D721Med (cell line): ENCODE results near the gene CA10.

ENCODE experiments used
- DNase-seq: peaks from one replicate; pipeline ENCODE4 v3.0.0; 2011; ENCODE audit warnings: low spot score; ENCODE audit not compliant: insufficient read length
- FAIRE-seq: peaks from 2 replicates; lab custom pipeline; 2011; peaks lifted over from hg19 to GRCh38; lab: Jason Lieb, UNC
- TF ChIP-seq, protein P1 (sequence below): IDR thresholded peaks from 2 replicates; pipeline ENCODE4 v1.5.1; 2012; ENCODE audit warnings: mild to moderate bottlenecking, control low read depth; ENCODE audit not compliant: insufficient read depth; ENCODE audit errors: missing control alignments

The CA10 gene

DNA sequence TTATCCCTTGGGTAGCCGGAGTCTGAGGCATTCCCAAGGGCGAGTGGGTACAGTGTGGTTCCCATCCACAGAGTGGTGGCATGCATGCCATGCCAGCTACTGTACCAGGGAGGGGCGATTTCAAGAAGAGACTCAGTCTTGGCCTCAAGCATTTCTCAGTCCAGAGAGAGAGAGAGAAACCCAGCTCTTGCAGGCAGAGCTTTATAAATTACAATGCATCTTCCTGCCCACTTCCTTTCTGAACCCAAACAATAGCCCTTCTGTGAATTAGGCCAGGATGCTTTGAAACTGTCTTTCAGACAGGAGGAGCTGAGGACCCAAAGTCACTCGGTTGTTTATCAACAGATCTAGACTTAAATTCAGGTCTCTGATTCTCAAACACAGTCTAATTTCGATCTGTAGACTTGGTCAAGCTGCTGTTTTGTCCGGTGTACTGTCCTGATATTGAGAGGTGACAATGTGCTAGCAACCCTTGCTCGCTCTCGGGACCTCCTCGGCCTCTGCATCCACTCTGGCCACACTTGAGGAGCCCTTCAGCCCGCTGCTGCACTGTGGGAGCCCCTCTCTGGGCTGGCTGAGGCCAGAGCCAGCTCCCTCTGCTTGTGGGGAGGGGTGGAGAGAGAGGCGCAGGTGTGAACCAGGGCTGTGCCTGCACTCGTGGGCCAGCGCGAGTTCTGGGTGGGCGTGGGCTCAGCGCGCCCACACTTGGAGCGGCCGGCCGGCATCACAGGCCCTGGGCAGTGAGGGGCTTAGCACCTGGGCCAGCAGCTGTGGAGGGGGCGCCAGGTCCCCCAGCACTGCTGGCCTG is 490.2 kb downstream of the CA10 start:
- FAIRE-seq (no peak), DNase-seq (no peak)
- TF ChIP-seq, protein P1, sequence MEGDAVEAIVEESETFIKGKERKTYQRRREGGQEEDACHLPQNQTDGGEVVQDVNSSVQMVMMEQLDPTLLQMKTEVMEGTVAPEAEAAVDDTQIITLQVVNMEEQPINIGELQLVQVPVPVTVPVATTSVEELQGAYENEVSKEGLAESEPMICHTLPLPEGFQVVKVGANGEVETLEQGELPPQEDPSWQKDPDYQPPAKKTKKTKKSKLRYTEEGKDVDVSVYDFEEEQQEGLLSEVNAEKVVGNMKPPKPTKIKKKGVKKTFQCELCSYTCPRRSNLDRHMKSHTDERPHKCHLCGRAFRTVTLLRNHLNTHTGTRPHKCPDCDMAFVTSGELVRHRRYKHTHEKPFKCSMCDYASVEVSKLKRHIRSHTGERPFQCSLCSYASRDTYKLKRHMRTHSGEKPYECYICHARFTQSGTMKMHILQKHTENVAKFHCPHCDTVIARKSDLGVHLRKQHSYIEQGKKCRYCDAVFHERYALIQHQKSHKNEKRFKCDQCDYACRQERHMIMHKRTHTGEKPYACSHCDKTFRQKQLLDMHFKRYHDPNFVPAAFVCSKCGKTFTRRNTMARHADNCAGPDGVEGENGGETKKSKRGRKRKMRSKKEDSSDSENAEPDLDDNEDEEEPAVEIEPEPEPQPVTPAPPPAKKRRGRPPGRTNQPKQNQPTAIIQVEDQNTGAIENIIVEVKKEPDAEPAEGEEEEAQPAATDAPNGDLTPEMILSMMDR: no peak

DNA sequence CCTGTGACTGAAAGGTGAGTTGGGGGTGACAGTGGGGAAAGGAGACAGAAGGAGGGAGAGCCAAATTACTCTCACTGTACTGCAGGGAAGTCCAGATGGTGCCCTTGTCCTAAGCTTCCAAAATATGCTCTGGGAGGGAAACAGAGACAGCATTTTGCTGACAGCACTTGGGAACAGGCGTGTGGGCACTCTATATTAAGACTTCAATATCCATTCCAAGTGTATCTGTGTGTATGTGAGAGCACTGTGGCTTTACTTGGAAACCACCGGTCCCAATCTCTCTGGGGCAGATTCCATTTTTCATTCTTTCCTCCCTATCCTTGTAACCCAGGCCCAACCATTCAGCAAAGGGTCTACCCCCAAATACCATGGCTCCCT is 490.8 kb downstream of the CA10 start:
- TF ChIP-seq, protein P1: no peak

DNA sequence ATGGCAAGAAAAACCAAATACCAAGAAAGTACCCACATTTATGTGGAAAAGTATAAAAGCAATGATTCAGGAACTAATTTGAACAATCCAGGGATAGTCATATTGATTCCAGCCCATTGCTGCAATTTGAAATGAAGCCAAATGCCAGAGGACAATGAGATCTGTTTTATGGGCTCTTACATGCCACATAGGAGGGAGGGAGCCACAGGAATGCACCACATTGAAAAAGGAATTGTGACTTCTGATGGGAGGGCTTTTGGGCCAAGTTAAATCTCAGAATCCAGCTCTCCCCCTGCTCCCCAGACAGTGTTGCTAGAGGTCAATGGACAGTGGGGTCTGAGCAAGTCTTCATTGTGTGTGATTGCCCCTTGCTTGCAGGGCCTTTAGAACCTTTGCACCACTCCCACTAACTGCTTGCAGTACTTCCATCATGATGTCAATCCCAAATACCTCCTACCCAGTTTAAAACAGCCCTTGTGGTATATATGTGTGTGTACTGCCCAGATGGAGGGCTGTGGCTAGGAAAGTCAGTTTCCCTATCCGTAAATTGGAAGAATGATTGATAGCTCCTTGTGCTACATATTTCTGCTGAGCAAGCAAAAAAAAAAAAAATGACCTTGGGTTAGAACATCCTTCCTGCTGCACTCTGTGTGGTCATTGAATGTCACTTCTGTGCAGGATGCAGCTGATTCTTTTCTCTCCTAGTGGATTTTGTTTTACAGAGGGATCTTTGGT is 491.4 kb downstream of the CA10 start:
- TF ChIP-seq, protein P1: no peak

More for the DNA sequence above, 490.8 kb downstream of the CA10 start:
- DNase-seq (no peak), FAIRE-seq (no peak)

DNA sequence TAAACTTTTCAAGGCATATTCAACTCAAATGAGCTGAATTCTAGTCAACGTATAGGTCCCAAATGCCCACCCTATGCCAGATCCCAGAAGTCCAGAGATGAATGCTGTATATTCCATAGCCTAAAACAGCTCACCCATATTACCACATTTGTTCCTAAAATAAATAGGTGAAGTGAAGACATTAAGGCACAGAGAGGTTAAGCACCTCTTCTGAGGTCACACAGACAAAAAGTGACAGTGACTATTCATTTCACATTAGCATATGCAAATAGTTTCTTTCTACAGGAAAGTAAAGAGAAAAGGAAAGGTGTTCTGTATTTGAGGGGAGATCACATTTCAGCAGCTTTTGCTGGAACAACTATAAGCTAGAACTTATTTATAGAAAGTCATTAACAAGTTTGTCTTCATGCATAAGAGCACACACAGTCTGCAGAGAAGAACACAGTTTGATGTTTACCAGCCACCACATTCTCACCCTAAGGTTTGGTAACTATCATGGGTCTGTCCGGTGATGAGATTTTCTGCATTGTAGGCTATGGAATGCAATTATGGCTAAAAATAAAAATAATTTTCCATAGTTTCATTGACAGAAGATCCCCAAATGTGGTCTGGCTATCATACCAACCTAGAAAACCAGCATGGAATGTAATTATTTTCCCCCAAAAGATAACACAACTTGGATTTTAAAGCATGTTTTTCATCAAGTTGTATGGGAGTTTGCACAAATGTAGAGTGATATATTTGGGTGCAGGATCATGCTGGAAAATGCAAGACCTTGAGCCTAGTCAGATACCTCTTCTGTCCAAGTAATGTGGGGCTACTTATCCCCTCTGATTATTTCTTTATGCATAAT is 496.1 kb downstream of the CA10 start:
- no peak for FAIRE-seq
- TF ChIP-seq, protein P1: no peak
- no peak for DNase-seq

More for the DNA sequence above, 491.4 kb downstream of the CA10 start:
- DNase-seq (no peak), FAIRE-seq (no peak)

DNA sequence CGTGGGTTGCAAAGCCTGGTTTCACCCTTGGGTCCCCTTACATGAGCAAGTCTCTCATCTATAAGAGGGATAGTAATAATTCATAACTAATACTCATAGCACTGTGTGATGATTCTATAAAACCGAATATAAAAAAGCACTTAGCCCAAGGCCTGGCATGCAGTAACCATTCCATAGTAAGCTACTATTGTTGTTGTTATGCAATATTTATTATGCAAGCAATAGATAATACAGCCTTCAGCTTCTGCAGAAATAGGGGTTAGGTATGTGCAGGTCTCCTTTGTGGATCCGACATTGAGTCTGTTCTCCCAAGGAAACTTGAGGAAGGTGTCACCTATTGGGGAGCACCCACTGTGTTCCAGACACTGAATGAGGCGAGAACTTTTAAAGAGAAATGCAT is 497.1 kb downstream of the CA10 start:
- DNase-seq: no peak
- TF ChIP-seq, protein P1: no peak
- no peak for FAIRE-seq

DNA sequence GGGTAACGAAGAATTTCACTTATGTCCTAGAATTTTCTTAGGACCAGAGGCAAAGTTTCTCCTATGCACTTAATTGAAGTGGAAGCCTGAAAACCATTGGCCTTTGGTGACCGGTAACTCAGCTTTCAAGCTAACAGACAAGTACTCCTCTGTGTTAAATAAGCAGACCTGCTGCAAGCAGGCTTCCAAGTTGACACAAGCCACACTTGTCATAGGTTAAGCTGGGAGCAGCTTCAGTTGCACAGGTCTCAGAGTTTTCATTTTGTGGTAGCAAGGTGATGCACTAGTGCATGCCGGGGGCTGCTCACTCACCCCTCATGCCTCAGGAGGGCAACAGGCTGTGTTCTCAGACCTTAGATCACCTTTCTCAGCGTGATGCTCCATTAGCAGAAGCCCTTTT is 498.2 kb downstream of the CA10 start:
- TF ChIP-seq, protein P1: no peak
- FAIRE-seq: no peak
- no peak for DNase-seq
